Natural killer cell (primary cell): ENCODE results near the gene MYO1C. TPM values are rescaled to one million over a fixed set of nuclear protein-coding genes. Genes with fewer than 3 reads are reported as not detected.

Experiments used
- ATAC-seq, 3 donors: fragments of 150-1000 bp in 2 of 3; fragments of 200-7000 bp in 1 of 3; cut with Tn5 transposase; 1 replicate in 1 of 3; 2 replicates in 2 of 3; pipeline ENCODE4 v1.10.0; 2021; ENCODE audit warnings: mild to moderate bottlenecking in 2 of 3, moderate library complexity in 2 of 3
- DNase-seq, 2 donors: peaks; one replicate each; pipeline versions ENCODE4 v3.0.0 to v3.0.0-alpha.2; 2013 to 2021; ENCODE audit warnings: mixed read lengths in 1 of 2
- H3K27ac ChIP-seq: one replicate; pipeline ENCODE4 v1.5.1; 2013; ENCODE audit warnings: mild to moderate bottlenecking, low read length
- H3K27me3 ChIP-seq: one replicate; pipeline ENCODE4 v1.6.1; 2013; ENCODE audit warnings: low read length; ENCODE audit not compliant: control insufficient read depth, insufficient read depth
- H3K36me3 ChIP-seq: one replicate; pipeline ENCODE4 v1.6.1; 2013; ENCODE audit warnings: low read length; ENCODE audit not compliant: control insufficient read depth, insufficient read depth
- H3K4me1 ChIP-seq: one replicate; pipeline ENCODE4 v1.6.1; 2013; ENCODE audit warnings: low read length; ENCODE audit not compliant: control insufficient read depth, insufficient read depth
- H3K4me3 ChIP-seq: one replicate; pipeline ENCODE4 v1.5.1; 2013; ENCODE audit warnings: low read length
- H3K9me3 ChIP-seq: one replicate; pipeline ENCODE4 v1.6.1; 2013; ENCODE audit warnings: low read length; ENCODE audit not compliant: control insufficient read depth, insufficient read depth
- H3K27ac Mint-ChIP-seq, 2 donors: one replicate each; pipeline ENCODE4 v1.8.0; 2022; ENCODE audit warnings: mild to moderate bottlenecking in 2 of 2, mixed read lengths in 2 of 2, moderate library complexity in 1 of 2
- H3K27me3 Mint-ChIP-seq, 2 donors: one replicate each; pipeline ENCODE4 v1.8.0; 2022; ENCODE audit warnings: low read depth in 2 of 2, mixed read lengths in 2 of 2
- H3K36me3 Mint-ChIP-seq: one replicate; pipeline ENCODE4 v1.8.0; 2022; ENCODE audit warnings: mixed read lengths
- H3K4me1 Mint-ChIP-seq, 2 donors: one replicate each; pipeline ENCODE4 v1.8.0; 2022; ENCODE audit warnings: mixed read lengths in 2 of 2
- H3K4me3 Mint-ChIP-seq: one replicate; pipeline ENCODE4 v1.8.0; 2022; ENCODE audit warnings: mild to moderate bottlenecking, moderate library complexity, mixed read lengths
- H3K9me3 Mint-ChIP-seq, 2 donors: one replicate each; pipeline ENCODE4 v1.8.0; 2022; ENCODE audit warnings: mixed read lengths in 2 of 2
- CTCF ChIP-seq: fragments of 200-600 bp; IDR thresholded peaks from one replicate; pipeline ENCODE4 v1.8.0; 2022; ENCODE audit warnings: antibody characterized with exemption
- WGBS: methylation state at CpG from one replicate; pipeline ENCODE4 v1.1.7; 2013; ENCODE audit warnings: missing lambda C conversion rate; ENCODE audit not compliant: insufficient coverage; 5-methylcytosine and 5-hydroxymethylcytosine counted together
- intact Hi-C: fragments of 100-400 bp; cut with micrococcal nuclease; formaldehyde crosslinking; loops from one replicate; pipeline ENCODE4 v1.14.2; 2022
- total RNA-seq, 4 donors: library from RNA; stranded (reverse); fragments of 120-200 nt in 1 of 4; gene quantifications; one replicate each; pipeline versions ENCODE4 v1.2.3 to v1.2.4, GENCODE V29; 2013 to 2022

Gene MYO1C
- total RNA-seq, 3 donors from 2014 or later (not counting 1 experiment from before 2014, with no cell fraction given): 4.0 to 39.6 (median 24.0) TPM

- Histone ChIP-seq H3K36me3 (peaks cover 15% of the 10 kb centered on the region), H3K9me3 (no peaks in the 10 kb centered on the region), H3K4me1 (no peaks in the 10 kb centered on the region), H3K27me3 (no peaks in the 10 kb centered on the region), H3K27ac (no peak overlapping the region), H3K4me3 (no peak overlapping the region)
- no peak for TF ChIP-seq CTCF
- Mint-ChIP-seq H3K27ac (no peak overlapping the region), H3K9me3 (no peaks in the 10 kb centered on the region), H3K36me3 (peaks cover 7% of the 10 kb centered on the region), H3K4me1 (peaks cover 16 to 28% of the 10 kb centered on the region in 2 donors), H3K27me3 (no peaks in the 10 kb centered on the region), H3K4me3 (no peak overlapping the region)
- no peak for ATAC-seq
- intact Hi-C loops: no loop called here
- WGBS: 98% methylated on average over 8 of the region's 8 CpGs
- DNase-seq: no peak
Observed at GRCh38 chr17:1440921-1441320, 51.6 kb downstream of the MYO1C start.

- Histone ChIP-seq H3K36me3 (peaks cover 24% of the 10 kb centered on the region), H3K9me3 (no peaks in the 10 kb centered on the region), H3K27ac (no peak overlapping the region), H3K4me3 (no peak overlapping the region), H3K27me3 (no peaks in the 10 kb centered on the region), H3K4me1 (no peaks in the 10 kb centered on the region)
- intact Hi-C loops: no loop called here
- peaks cover 7% of the 10 kb centered on the region for H3K36me3 Mint-ChIP-seq
- H3K4me3 Mint-ChIP-seq: no peak overlapping the region
- H3K27ac Mint-ChIP-seq: peak overlapping the region in 1 of 2 donors; percentile 16
- no peak for TF ChIP-seq CTCF
- H3K27me3 Mint-ChIP-seq: no peaks in the 10 kb centered on the region
- DNase-seq: no peak
- WGBS: 92% methylated on average over 10 of the region's 11 CpGs
- H3K4me1 Mint-ChIP-seq: peaks cover 17 to 19% of the 10 kb centered on the region in 2 donors
- H3K9me3 Mint-ChIP-seq: no peaks in the 10 kb centered on the region
- ATAC-seq: no peak
Observed at GRCh38 chr17:1438593-1439083, 53.8 kb downstream of the MYO1C start.

- Mint-ChIP-seq H3K27me3 (no peaks in the 10 kb centered on the region), H3K4me1 (peaks cover 21 to 36% of the 10 kb centered on the region in 2 donors), H3K27ac (peak overlapping the region in 1 of 2 donors; percentile 13), H3K36me3 (peaks cover 7% of the 10 kb centered on the region), H3K4me3 (no peak overlapping the region), H3K9me3 (no peaks in the 10 kb centered on the region)
- Histone ChIP-seq H3K4me3 (no peak overlapping the region), H3K36me3 (peaks cover 32% of the 10 kb centered on the region), H3K27me3 (no peaks in the 10 kb centered on the region), H3K27ac (no peak overlapping the region), H3K9me3 (no peaks in the 10 kb centered on the region), H3K4me1 (no peaks in the 10 kb centered on the region)
- TF ChIP-seq CTCF: no peak
- 90% methylated on average over 3 of the region's 3 CpGs for WGBS
- no peak for ATAC-seq
- intact Hi-C loops: no loop called here
- no peak for DNase-seq
Observed at GRCh38 chr17:1435326-1435725, 57.2 kb downstream of the MYO1C start.

- Mint-ChIP-seq H3K4me3 (no peak overlapping the region), H3K27ac (no peak overlapping the region), H3K4me1 (peaks cover 21 to 36% of the 10 kb centered on the region in 2 donors), H3K9me3 (no peaks in the 10 kb centered on the region), H3K36me3 (peaks cover 7% of the 10 kb centered on the region), H3K27me3 (no peaks in the 10 kb centered on the region)
- no peaks in the 10 kb centered on the region for H3K27me3 ChIP-seq
- H3K9me3 ChIP-seq: no peaks in the 10 kb centered on the region
- DNase-seq (no peak), ATAC-seq (no peak)
- intact Hi-C loops: no loop called here
- TF ChIP-seq CTCF: no peak
- H3K36me3 ChIP-seq: peaks cover 36% of the 10 kb centered on the region
- no peak overlapping the region for H3K27ac ChIP-seq
- 100% methylated on average over 3 of the region's 3 CpGs for WGBS
- H3K4me3 ChIP-seq: no peak overlapping the region
- H3K4me1 ChIP-seq: no peaks in the 10 kb centered on the region
Observed at GRCh38 chr17:1434150-1434549, 58.3 kb downstream of the MYO1C start.
